ENCODE results near the gene BLOC1S6.
A peak's percentile ranks its signal among the peaks of the same experiment; 100 is the strongest.

The BLOC1S6 gene

GRCh38 chr15:45589256-45589655 lies 2.1 kb downstream of the BLOC1S6 start:
- no peaks in the 10 kb centered on the region for H3K27me3 ChIP-seq (replicated peaks)
- no peak for TF ChIP-seq CTCF (IDR thresholded peaks at IDR 0.05; ENCODE audit: low read depth, low read length, missing control alignments)
- H3K27ac ChIP-seq = peak overlapping the region; percentile 95
- H3K36me3 ChIP-seq (replicated peaks) = peaks cover 2% of the 10 kb centered on the region
- no peak for DNase-seq
- H3K4me3 ChIP-seq (ENCODE audit: low read depth, low read length) = peak overlapping the region; percentile 95
- in situ Hi-C loops (cut with HindIII; ENCODE audit: low pct_ligation_motif_present, low sequenced_read_pairs) = no loop called here

GRCh38 chr15:45594319-45594718 lies 7.1 kb downstream of the BLOC1S6 start:
- H3K4me3 ChIP-seq (ENCODE audit: low read depth, low read length) = no peak overlapping the region
- TF ChIP-seq CTCF (IDR thresholded peaks at IDR 0.05; ENCODE audit: low read depth, low read length, missing control alignments) = no peak
- DNase-seq = no peak
- H3K27me3 ChIP-seq (replicated peaks) = no peaks in the 10 kb centered on the region
- no peak overlapping the region for H3K27ac ChIP-seq
- H3K36me3 ChIP-seq (replicated peaks) = peaks cover 12% of the 10 kb centered on the region
- in situ Hi-C loops (cut with HindIII; ENCODE audit: low pct_ligation_motif_present, low sequenced_read_pairs) = no loop called here

DNA sequence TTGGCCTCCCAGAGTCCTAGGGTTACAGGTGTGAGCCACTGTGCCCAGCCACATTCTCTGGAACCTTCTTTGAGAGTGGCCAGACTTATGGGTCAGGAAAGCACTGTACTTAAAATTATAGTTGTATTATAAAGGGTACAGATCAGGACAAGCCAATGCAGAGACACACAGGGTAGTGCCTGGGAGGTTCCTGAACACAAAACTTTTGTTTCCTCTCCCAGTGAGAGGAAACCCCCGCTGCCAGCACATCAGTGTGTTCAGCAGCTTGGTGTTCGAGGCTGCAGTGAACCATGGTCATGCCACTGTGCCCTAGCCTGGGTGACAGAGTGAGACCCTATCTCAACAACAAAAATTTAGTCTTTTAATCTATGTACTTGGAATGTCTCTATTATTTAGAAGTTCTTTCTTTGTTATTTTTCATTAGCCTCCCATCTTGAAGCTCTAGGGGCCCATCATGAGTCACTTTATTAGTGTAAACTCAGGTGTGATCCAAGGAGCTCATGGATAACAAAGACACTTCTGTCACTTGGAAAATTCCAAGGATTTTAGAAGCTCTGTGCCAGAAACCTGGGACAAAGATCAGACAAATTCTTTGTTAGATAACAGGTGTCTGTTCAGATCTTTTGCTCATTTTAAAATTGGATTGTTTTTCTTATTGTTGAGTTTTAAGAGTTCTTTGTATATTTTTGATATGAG lies 7.8 kb downstream of the BLOC1S6 start:
- Histone ChIP-seq H3K36me3 (replicated peaks) (peaks cover 12% of the 10 kb centered on the region), H3K4me3 (ENCODE audit: low read depth, low read length) (no peak overlapping the region), H3K27me3 (replicated peaks) (no peaks in the 10 kb centered on the region), H3K27ac (no peak overlapping the region)
- in situ Hi-C loops (cut with HindIII; ENCODE audit: low pct_ligation_motif_present, low sequenced_read_pairs) = no loop called here
- TF ChIP-seq CTCF (IDR thresholded peaks at IDR 0.05; ENCODE audit: low read depth, low read length, missing control alignments) = no peak
- no peak for DNase-seq

DNA sequence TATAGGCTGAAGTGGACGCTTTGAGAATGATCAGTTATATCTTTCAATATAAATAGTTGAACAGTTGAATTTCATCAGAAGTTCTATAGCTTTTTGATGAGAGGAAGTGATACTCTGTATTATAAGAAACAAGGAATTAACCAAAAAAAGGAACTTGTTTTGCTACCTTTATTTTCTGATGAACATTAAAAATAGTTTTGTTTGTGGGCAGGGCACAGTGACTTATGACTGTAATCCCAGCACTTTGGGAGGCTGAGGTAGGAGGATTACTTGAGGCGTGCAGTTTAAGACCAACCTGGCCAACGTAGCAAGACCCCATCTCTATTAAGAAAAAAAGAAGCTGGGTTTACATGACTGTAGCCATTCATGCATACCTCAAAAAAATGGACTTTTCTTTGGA lies 16.7 kb downstream of the BLOC1S6 start:
- no peaks in the 10 kb centered on the region for H3K27me3 ChIP-seq (replicated peaks)
- in situ Hi-C loops (cut with HindIII; ENCODE audit: low pct_ligation_motif_present, low sequenced_read_pairs) = no loop called here
- no peak overlapping the region for H3K4me3 ChIP-seq (ENCODE audit: low read depth, low read length)
- TF ChIP-seq CTCF (IDR thresholded peaks at IDR 0.05; ENCODE audit: low read depth, low read length, missing control alignments) = no peak
- no peak overlapping the region for H3K27ac ChIP-seq
- H3K36me3 ChIP-seq (replicated peaks) = peaks cover 5% of the 10 kb centered on the region
- no peak for DNase-seq

DNA sequence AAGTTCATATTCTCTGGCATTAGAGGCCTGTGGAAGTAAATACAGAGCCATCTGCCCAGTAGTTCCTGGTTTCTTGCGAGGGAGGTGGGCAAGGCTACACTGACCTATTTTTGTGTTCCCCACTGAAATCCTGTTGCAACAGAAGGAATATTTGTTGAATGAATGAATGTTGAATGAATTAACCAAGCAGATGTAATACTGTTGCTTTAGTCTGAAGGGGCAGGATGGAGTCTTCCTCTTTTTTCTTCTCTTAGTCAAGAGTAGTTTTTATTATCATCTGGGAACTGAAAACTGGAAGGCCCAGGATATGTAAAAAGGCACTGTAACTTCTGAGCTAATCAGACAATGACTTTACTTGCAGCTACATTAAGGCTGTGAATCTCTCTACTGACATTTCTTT lies 17.1 kb downstream of the BLOC1S6 start:
- in situ Hi-C loops (cut with HindIII; ENCODE audit: low pct_ligation_motif_present, low sequenced_read_pairs) = no loop called here
- Histone ChIP-seq H3K4me3 (ENCODE audit: low read depth, low read length) (no peak overlapping the region), H3K36me3 (replicated peaks) (peaks cover 5% of the 10 kb centered on the region), H3K27ac (no peak overlapping the region), H3K27me3 (replicated peaks) (no peaks in the 10 kb centered on the region)
- no peak for DNase-seq
- TF ChIP-seq CTCF (IDR thresholded peaks at IDR 0.05; ENCODE audit: low read depth, low read length, missing control alignments) = no peak

GRCh38 chr15:45606413-45606812 lies 19.2 kb downstream of the BLOC1S6 start:
- no peak for DNase-seq
- in situ Hi-C loops (cut with HindIII; ENCODE audit: low pct_ligation_motif_present, low sequenced_read_pairs) = no loop called here
- TF ChIP-seq CTCF (IDR thresholded peaks at IDR 0.05; ENCODE audit: low read depth, low read length, missing control alignments) = no peak
- Histone ChIP-seq H3K36me3 (replicated peaks) (peaks cover 5% of the 10 kb centered on the region), H3K27me3 (replicated peaks) (no peaks in the 10 kb centered on the region), H3K27ac (no peak overlapping the region), H3K4me3 (ENCODE audit: low read depth, low read length) (no peak overlapping the region)

Data from brain microvascular endothelial cell (primary cell).